SU-DHL-6 (cell line): Measurements from ENCODE around the gene HSD3B7.

Experiments used
- H2AFZ ChIP-seq: fragments of 200-600 bp; sonication (generic); 2 replicates; pipeline ENCODE4 v1.6.1; 2014; ENCODE audit warnings: low read depth, mild to moderate bottlenecking, moderate library complexity, mixed read lengths, antibody characterized with exemption, low read length; ENCODE audit not compliant: severe bottlenecking
- H3F3A ChIP-seq: fragments of 200-600 bp; shearing (Covaris generic); 2 replicates; pipeline ENCODE4 v1.6.0; 2016; ENCODE audit warnings: antibody characterized with exemption, mild to moderate bottlenecking; ENCODE audit not compliant: insufficient read depth
- H3K27ac ChIP-seq: fragments of 200-600 bp; sonication (generic); 2 replicates; pipeline ENCODE4 v1.5.1; 2016; ENCODE audit warnings: low read depth, mild to moderate bottlenecking, low read length, moderate library complexity, mixed read lengths
- H3K27me3 ChIP-seq: fragments of 200-600 bp; sonication (generic), shearing (Covaris generic); 2 replicates; pipeline ENCODE4 v1.6.0; 2014; ENCODE audit warnings: mild to moderate bottlenecking, low read length
- H3K36me3 ChIP-seq: fragments of 200-600 bp; sonication (generic); 2 replicates; pipeline ENCODE4 v1.6.1; 2014; ENCODE audit warnings: mild to moderate bottlenecking, low read length, mixed read lengths
- H3K4me2 ChIP-seq: fragments of 300-600, 200-600 bp; shearing (Covaris generic), sonication (generic); 2 replicates; pipeline ENCODE4 v1.6.0; 2014; ENCODE audit warnings: low read length, low read depth, mild to moderate bottlenecking; ENCODE audit not compliant: poor library complexity, severe bottlenecking
- H3K4me3 ChIP-seq: fragments of 200-600 bp; sonication (generic); 2 replicates; pipeline ENCODE4 v1.5.1; 2014; ENCODE audit warnings: antibody characterized with exemption, low read length, mild to moderate bottlenecking, mixed read lengths; ENCODE audit not compliant: insufficient read depth, poor library complexity, severe bottlenecking
- H3K79me2 ChIP-seq: fragments of 200-600 bp; sonication (generic); 2 replicates; pipeline ENCODE4 v1.6.1; 2014; ENCODE audit warnings: mild to moderate bottlenecking, low read length, moderate library complexity; ENCODE audit not compliant: insufficient read depth
- H3K9ac ChIP-seq: fragments of 200-600 bp; sonication (generic); 2 replicates; pipeline ENCODE4 v1.7.0; 2014; ENCODE audit warnings: mild to moderate bottlenecking, low read length
- H3K9me2 ChIP-seq: fragments of 200-600 bp; sonication (generic); replicated peaks from 2 replicates; pipeline ENCODE4 v1.6.1; 2014; ENCODE audit warnings: low read length; ENCODE audit not compliant: insufficient read depth
- H3K9me3 ChIP-seq: fragments of 200-600 bp; sonication (generic); 2 replicates; pipeline ENCODE4 v1.6.1; 2014; ENCODE audit warnings: low read length, mixed read lengths; ENCODE audit not compliant: insufficient read depth
- H4K20me1 ChIP-seq: fragments of 200-600 bp; sonication (generic); 2 replicates; pipeline ENCODE4 v1.6.1; 2014; ENCODE audit warnings: low read depth, mild to moderate bottlenecking, antibody characterized with exemption, low read length, moderate library complexity, mixed read lengths
- EZH2phosphoT487 ChIP-seq: fragments of 200-600 bp; sonication (generic), shearing (Covaris generic); conservative IDR thresholded peaks from 2 replicates; pipeline ENCODE4 v1.6.1; 2018; ENCODE audit warnings: mild to moderate bottlenecking, antibody characterized with exemption, low read length, moderate library complexity, mixed read lengths
- TF ChIP-seq, protein P1 (sequence below): fragments of 200-600 bp; sonication (generic); IDR thresholded peaks from one replicate; pipeline ENCODE4 v1.5.1; 2017; ENCODE audit warnings: antibody characterized with exemption, mild to moderate bottlenecking, low read length, moderate library complexity; ENCODE audit not compliant: insufficient read depth, poor library complexity, severe bottlenecking

The HSD3B7 gene

GRCh38 chr16:30946671-30947540, 38.1 kb upstream of the HSD3B7 start:
- Histone ChIP-seq H3K27ac (no peak overlapping the region), H3K79me2 (0 out of 2 replicates have a peak, but pooled peaks cover 3% of the 10 kb centered on the region), H3K9ac (no peak overlapping the region), H3F3A (peaks cover 5% of the 10 kb centered on the region; the same call in 1 of the 2 replicates), H3K4me2 (no peak overlapping the region), H3K36me3 (0 out of 2 replicates have a peak, but pooled peaks cover 3% of the 10 kb centered on the region), H2AFZ (no peak overlapping the region), H3K9me3 (no peaks in the 10 kb centered on the region), H3K27me3 (no peaks in the 10 kb centered on the region), H3K9me2 (no peaks in the 10 kb centered on the region), H4K20me1 (no peaks in the 10 kb centered on the region), H3K4me3 (no peak overlapping the region)
- TF ChIP-seq, protein P1, sequence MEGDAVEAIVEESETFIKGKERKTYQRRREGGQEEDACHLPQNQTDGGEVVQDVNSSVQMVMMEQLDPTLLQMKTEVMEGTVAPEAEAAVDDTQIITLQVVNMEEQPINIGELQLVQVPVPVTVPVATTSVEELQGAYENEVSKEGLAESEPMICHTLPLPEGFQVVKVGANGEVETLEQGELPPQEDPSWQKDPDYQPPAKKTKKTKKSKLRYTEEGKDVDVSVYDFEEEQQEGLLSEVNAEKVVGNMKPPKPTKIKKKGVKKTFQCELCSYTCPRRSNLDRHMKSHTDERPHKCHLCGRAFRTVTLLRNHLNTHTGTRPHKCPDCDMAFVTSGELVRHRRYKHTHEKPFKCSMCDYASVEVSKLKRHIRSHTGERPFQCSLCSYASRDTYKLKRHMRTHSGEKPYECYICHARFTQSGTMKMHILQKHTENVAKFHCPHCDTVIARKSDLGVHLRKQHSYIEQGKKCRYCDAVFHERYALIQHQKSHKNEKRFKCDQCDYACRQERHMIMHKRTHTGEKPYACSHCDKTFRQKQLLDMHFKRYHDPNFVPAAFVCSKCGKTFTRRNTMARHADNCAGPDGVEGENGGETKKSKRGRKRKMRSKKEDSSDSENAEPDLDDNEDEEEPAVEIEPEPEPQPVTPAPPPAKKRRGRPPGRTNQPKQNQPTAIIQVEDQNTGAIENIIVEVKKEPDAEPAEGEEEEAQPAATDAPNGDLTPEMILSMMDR = no peak
- TF ChIP-seq EZH2phosphoT487 = no peak

GRCh38 chr16:30947541-30947858, 37.5 kb upstream of the HSD3B7 start:
- Histone ChIP-seq H4K20me1 (no peaks in the 10 kb centered on the region), H3K9ac (no peak overlapping the region), H3K27ac (no peak overlapping the region), H3K9me3 (no peaks in the 10 kb centered on the region), H3K79me2 (0 out of 2 replicates have a peak, but pooled peaks cover 3% of the 10 kb centered on the region), H3F3A (peaks cover 5% of the 10 kb centered on the region; the same call in 1 of the 2 replicates), H2AFZ (no peak overlapping the region), H3K9me2 (no peaks in the 10 kb centered on the region), H3K27me3 (no peaks in the 10 kb centered on the region), H3K4me2 (no peak overlapping the region), H3K4me3 (no peak overlapping the region), H3K36me3 (0 out of 2 replicates have a peak, but pooled peaks cover 3% of the 10 kb centered on the region)
- TF ChIP-seq, protein P1 = no peak
- no peak for TF ChIP-seq EZH2phosphoT487

DNA sequence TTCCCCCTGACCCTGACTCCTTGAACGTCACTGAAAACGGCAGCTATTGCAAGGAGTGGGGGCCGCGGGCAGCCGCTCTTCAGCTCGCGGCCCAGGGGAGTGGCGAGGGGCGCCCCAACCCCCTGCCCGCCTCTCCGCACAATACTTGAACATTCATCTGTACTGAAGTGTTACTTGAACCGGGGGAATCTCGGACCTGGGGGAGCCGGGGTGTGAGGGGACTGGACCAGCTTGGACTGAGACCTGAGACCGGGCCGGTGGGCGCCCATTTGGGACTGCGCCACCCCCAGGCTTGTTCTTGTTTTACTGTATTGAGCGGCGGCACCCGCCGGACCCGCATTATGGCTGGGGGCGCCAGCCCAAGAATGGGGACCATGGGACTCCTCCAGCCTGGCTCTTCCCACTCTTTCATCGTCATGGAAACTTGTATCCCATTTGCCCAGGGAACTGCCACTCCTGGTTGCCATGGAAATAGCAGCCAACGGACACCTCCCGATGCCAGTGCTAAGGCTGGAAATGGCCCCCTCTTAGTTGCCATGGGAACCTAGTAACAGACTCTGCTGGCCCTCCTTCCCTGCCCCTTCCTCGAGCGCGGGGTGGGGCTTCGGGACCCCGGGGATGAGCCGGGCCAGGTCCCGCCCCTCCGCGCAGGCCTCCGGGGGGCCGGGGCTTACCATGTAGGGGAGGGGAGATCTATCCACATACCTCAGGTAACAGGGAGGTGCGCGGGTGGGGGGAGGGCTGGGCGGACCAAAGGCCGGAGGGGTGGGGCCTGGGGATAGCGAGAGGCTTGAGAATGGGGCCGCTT, 36.9 kb upstream of the HSD3B7 start:
- Histone ChIP-seq H3K79me2 (0 out of 2 replicates have a peak, but pooled peaks cover 3% of the 10 kb centered on the region), H3K27ac (0 out of 2 replicates have a peak overlapping the region, but pooled peaks have one; percentile 44)

More for the DNA sequence above, 36.9 kb upstream of the HSD3B7 start:
- H3K9me3 ChIP-seq = no peaks in the 10 kb centered on the region
- peak overlapping the region; percentile 67 for H2AFZ ChIP-seq
- peak overlapping the region; percentile 79 for H3K4me2 ChIP-seq
- 0 out of 2 replicates have a peak, but pooled peaks cover under 1% of the 10 kb centered on the region for H3K36me3 ChIP-seq
- H4K20me1 ChIP-seq = no peaks in the 10 kb centered on the region
- peaks cover 5% of the 10 kb centered on the region; the same call in 1 of the 2 replicates for H3F3A ChIP-seq
- peak overlapping the region; percentile 69 for H3K4me3 ChIP-seq
- peak overlapping the region; percentile 89 for H3K9ac ChIP-seq
- no peaks in the 10 kb centered on the region for H3K27me3 ChIP-seq
- TF ChIP-seq, protein P1 = no peak
- TF ChIP-seq EZH2phosphoT487 = no peak
- no peaks in the 10 kb centered on the region for H3K9me2 ChIP-seq
